ENCODE measurements around the gene TCP11L2.

GRCh38 chr12:106254724-106255123 is 47.8 kb upstream of the TCP11L2 start:
- TF ChIP-seq CTCF (IDR thresholded peaks at IDR 0.05): no peak
- no peak for TF ChIP-seq EP300 (IDR thresholded peaks at IDR 0.05)

Data from esophagus muscularis mucosa (tissue), 3 donors.